Spinal cord (tissue), 10 donors: ENCODE data around the gene SUN5. TPM values are rescaled to one million over a fixed set of nuclear protein-coding genes. Genes with fewer than 3 reads are reported as not detected.

ENCODE experiments used
- DNase-seq, 6 donors: peaks; one replicate each; pipeline versions ENCODE4 v3.0.0 to v3.0.0-alpha.2; 2013 to 2015; ENCODE audit warnings: low spot score in 6 of 6, low read depth in 4 of 6
- H3K27ac ChIP-seq: one replicate; pipeline ENCODE4 v1.5.1; 2013; ENCODE audit warnings: low read depth, low read length, control low read depth
- H3K27me3 ChIP-seq: one replicate; pipeline ENCODE4 v1.6.1; 2013; ENCODE audit warnings: low read length; ENCODE audit not compliant: control insufficient read depth, insufficient read depth
- H3K36me3 ChIP-seq: one replicate; pipeline ENCODE4 v1.6.1; 2013; ENCODE audit warnings: low read length; ENCODE audit not compliant: control insufficient read depth, insufficient read depth
- H3K4me1 ChIP-seq: one replicate; pipeline ENCODE4 v1.6.1; 2013; ENCODE audit warnings: low read length; ENCODE audit not compliant: control insufficient read depth, insufficient read depth
- H3K4me3 ChIP-seq: one replicate; pipeline ENCODE4 v1.5.1; 2013; ENCODE audit warnings: low read depth, low read length, control low read depth
- H3K9me3 ChIP-seq: one replicate; pipeline ENCODE4 v1.6.1; 2013; ENCODE audit warnings: low read length; ENCODE audit not compliant: control insufficient read depth, insufficient read depth
- WGBS: methylation state at CpG from one replicate; pipeline ENCODE4 v1.1.5; 2013; ENCODE audit warnings: missing lambda C conversion rate; ENCODE audit not compliant: insufficient coverage; 5-methylcytosine and 5-hydroxymethylcytosine counted together
- polyA plus RNA-seq, 2 donors: library from polyadenylated mRNA; unstranded; fragments of 120-200 nt; gene quantifications; one replicate each; pipeline ENCODE4 v1.2.1, GENCODE V29; 2013; ENCODE audit not compliant: insufficient read length in 2 of 2
- total RNA-seq, 2 donors: library from RNA; depleted of rRNA in 1 of 2; stranded (reverse); fragments of 120-200 nt in 1 of 2; fragments of >200 nt in 1 of 2; gene quantifications; one replicate each; pipeline versions ENCODE4 v1.2.3 to v1.2.4, GENCODE V29; 2013 to 2014
- donor health status: healthy.

SUN5 gene
- total and polyA plus RNA-seq, 4 donors, result not detected

DNA sequence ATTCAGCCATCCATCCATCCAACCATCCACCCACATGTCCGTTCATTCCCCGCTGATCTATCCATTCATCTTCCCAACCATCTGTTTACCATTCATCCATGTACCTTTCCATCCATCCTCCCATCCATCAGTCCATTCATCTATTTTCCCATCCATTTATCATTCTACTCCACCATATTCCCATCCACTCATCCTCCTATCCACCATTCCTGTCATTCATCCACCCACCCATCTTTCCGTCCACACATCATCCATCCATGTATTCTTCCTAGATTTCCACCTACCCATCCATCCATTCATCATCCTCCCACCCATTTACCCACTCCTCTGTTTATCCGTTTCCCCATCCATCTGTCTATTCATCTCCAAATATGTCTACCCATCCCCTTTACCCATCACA is 34.0 kb upstream of the SUN5 start:
- no peaks in the 10 kb centered on the region for H3K36me3 ChIP-seq
- no peak overlapping the region for H3K4me3 ChIP-seq
- 97% methylated on average over 4 of the region's 4 CpGs for WGBS
- H3K4me1 ChIP-seq, result no peaks in the 10 kb centered on the region
- no peak for DNase-seq
- H3K27ac ChIP-seq, result no peak overlapping the region
- no peaks in the 10 kb centered on the region for H3K9me3 ChIP-seq
- H3K27me3 ChIP-seq, result no peaks in the 10 kb centered on the region

DNA sequence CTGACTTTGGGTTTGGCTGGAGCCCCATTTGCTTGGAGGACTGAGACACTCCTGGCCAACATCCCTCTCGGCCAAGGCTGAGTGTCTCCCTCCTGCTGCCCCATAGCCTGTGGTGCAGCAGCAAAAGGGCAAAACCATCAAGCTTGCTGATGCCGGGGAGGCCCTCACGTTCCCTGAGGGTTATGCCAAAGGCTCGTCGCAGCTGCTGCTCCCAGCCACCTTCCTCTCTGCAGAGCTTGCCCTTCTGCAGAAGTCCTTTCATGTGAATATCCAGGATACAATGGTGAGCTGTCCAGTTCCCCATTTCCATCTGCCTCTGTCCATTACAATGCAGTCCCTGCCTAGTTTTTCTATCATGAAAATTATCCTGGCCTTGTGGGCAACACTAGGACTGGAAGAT is 33.2 kb upstream of the SUN5 start:
- H3K9me3 ChIP-seq, result no peaks in the 10 kb centered on the region
- no peaks in the 10 kb centered on the region for H3K36me3 ChIP-seq
- DNase-seq, result no peak
- no peak overlapping the region for H3K4me3 ChIP-seq
- H3K27me3 ChIP-seq, result no peaks in the 10 kb centered on the region
- no peaks in the 10 kb centered on the region for H3K4me1 ChIP-seq
- H3K27ac ChIP-seq, result no peak overlapping the region
- WGBS, result 64% methylated on average over 5 of the region's 5 CpGs

- Histone ChIP-seq H3K27me3 (no peaks in the 10 kb centered on the region), H3K36me3 (no peaks in the 10 kb centered on the region), H3K9me3 (no peaks in the 10 kb centered on the region), H3K4me1 (no peaks in the 10 kb centered on the region), H3K4me3 (no peak overlapping the region), H3K27ac (no peak overlapping the region)
- 87% methylated on average over 6 of the region's 6 CpGs for WGBS
- DNase-seq, result no peak
Measured at GRCh38 chr20:33034901-33035492, 30.8 kb upstream of the SUN5 start.

DNA sequence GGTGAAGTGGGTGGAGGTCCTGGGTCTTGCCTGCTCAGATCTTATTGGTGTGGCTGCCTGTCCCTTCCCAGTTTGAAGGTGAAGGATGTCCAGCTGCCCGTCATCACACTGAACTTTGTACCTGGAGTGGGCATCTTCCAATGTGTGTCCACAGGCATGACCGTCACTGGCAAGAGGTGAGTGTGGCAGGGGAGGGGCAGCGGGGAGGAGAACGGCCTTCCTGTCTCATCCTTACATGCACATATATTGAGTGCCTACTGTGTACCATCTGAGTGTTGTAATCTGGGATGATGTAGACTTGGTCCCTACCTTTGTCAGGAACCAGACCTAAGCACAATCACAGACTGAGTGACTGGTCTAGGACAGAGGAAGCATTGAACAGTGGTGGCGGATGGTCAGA is 29.9 kb upstream of the SUN5 start:
- Histone ChIP-seq H3K36me3 (no peaks in the 10 kb centered on the region), H3K27me3 (no peaks in the 10 kb centered on the region), H3K9me3 (no peaks in the 10 kb centered on the region), H3K4me1 (no peaks in the 10 kb centered on the region), H3K27ac (no peak overlapping the region), H3K4me3 (no peak overlapping the region)
- 100% methylated on average over 1 of the region's 5 CpGs for WGBS
- DNase-seq, result no peak

DNA sequence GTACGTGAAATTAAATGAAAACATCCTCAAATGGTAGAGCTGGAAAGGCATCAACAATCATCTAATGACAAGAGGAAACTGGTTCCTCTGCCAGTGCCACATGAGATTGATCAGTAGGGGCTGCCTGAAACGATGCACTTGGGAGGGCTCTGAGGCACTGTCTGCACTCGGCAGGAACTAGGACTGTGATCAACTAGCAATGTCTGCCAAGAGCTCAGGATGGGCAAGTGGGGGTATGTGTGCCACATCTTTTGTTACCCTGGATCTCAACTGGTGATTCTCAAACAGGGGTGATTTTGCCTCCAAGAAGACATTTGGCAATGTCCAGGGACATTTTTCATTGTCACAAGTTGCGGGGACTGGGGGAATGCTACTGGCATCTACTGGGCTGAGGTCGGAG is 29.1 kb upstream of the SUN5 start:
- Histone ChIP-seq H3K9me3 (no peaks in the 10 kb centered on the region), H3K27ac (no peak overlapping the region), H3K4me3 (no peak overlapping the region), H3K27me3 (no peaks in the 10 kb centered on the region), H3K4me1 (no peaks in the 10 kb centered on the region), H3K36me3 (no peaks in the 10 kb centered on the region)
- no peak for DNase-seq
- 81% methylated on average over 3 of the region's 5 CpGs for WGBS

DNA sequence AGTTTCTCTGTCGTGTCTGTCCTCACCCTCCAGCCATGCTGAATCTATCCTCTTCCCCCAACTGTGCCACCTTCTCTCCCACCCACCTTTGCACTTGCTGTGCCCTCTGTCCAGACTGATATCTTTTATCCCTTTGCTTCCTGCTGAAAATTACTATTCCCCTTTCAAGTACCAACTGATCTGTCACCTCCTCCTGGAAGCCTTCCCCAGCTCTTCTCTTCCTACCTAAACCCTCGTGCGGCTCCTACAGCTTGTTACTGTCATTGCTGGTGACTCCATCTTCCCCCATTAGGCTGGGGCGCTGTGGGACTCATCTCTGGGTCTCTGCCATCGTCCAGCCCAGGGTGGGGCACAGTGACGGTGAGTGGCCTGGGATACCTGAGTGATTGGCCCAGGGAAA is 28.3 kb upstream of the SUN5 start:
- no peak overlapping the region for H3K27ac ChIP-seq
- no peaks in the 10 kb centered on the region for H3K9me3 ChIP-seq
- no peaks in the 10 kb centered on the region for H3K27me3 ChIP-seq
- WGBS, result 78% methylated on average over 3 of the region's 6 CpGs
- no peaks in the 10 kb centered on the region for H3K4me1 ChIP-seq
- H3K36me3 ChIP-seq, result no peaks in the 10 kb centered on the region
- DNase-seq, result no peak
- H3K4me3 ChIP-seq, result no peak overlapping the region

- Histone ChIP-seq H3K4me1 (no peaks in the 10 kb centered on the region), H3K4me3 (no peak within 1 kb of the TSS), H3K36me3 (no peaks in the 10 kb centered on the region), H3K27me3 (no peaks in the 10 kb centered on the region), H3K27ac (no peak within 1 kb of the TSS), H3K9me3 (no peaks in the 10 kb centered on the region)
- 86% methylated on average over 7 of the region's 10 CpGs for WGBS
- DNase-seq, result no peak
Measured at GRCh38 chr20:33031531-33031930, 27.3 kb upstream of the SUN5 start, which contains the start of gene BPIFB6. BPIFB6 (plus strand) TSS chr20:33031648; CDS start chr20:33031648, 0 bp downstream.

DNA sequence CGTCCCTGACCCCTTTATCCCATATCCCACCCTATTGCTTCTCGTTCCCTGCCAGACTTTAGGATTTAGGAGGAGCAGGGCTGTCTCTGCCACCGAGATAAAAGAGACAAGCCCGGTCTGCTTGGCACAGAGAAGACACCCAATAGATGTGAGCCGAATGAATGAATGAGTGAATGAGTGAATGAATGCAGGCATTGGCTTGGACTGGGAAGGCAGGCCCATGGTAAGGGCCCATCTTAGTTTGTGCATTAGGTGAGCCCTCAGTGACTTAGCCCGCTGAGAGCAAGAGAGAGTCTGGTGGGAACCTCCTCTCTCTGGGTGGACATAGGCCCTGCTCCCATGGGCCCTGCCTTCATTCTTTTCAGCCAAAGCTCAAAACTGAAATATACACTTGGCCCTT is 26.3 kb upstream of the SUN5 start:
- 91% methylated on average over 4 of the region's 6 CpGs for WGBS
- H3K36me3 ChIP-seq, result no peaks in the 10 kb centered on the region
- H3K4me1 ChIP-seq, result no peaks in the 10 kb centered on the region
- no peak overlapping the region for H3K27ac ChIP-seq
- H3K9me3 ChIP-seq, result no peaks in the 10 kb centered on the region
- no peaks in the 10 kb centered on the region for H3K27me3 ChIP-seq
- no peak for DNase-seq
- no peak overlapping the region for H3K4me3 ChIP-seq

DNA sequence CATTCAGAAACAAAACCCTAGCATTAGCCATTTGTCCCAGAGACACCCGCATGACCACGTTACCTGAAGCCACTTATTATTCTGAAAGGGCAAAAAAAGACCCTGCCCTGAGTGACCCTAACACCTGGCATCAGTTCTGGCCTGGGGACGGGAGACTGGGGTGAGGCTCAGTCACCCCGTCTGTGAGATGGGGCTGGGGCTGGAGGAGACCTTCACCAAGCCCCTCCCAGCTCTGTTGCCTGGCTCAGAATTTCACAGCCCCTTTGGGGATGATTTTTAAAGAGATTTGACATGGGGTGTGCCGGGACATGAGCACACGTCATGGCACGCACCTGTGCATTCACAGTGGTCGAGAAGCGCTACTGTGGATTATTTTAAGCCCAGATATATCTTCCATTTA is 25.8 kb upstream of the SUN5 start:
- Histone ChIP-seq H3K27me3 (no peaks in the 10 kb centered on the region), H3K27ac (no peak overlapping the region), H3K9me3 (no peaks in the 10 kb centered on the region), H3K4me3 (no peak overlapping the region), H3K36me3 (no peaks in the 10 kb centered on the region), H3K4me1 (no peaks in the 10 kb centered on the region)
- 84% methylated on average over 6 of the region's 9 CpGs for WGBS
- no peak for DNase-seq

DNA sequence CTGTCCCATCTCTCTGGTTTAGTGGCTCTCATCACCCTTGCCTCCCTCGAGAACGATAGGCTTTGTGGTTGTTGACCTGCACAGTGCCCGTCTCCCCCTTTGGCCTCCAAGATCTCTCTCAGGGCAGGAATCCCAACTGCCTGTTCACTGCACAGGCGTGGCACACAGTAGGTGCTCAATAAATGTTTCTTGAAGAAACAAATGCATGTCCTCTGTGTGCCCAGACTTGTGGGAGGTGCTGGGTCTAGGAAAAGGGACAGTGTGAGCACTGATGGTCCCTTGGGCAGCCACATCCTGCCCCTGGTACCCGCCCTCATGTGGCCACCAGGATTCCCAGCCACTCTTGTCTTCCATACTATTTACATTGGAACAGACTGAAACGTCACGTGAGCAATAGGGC is 24.6 kb upstream of the SUN5 start:
- no peak for DNase-seq
- H3K27ac ChIP-seq, result no peak overlapping the region
- no peak overlapping the region for H3K4me3 ChIP-seq
- no peaks in the 10 kb centered on the region for H3K27me3 ChIP-seq
- WGBS, result 79% methylated on average over 6 of the region's 7 CpGs
- no peaks in the 10 kb centered on the region for H3K4me1 ChIP-seq
- no peaks in the 10 kb centered on the region for H3K36me3 ChIP-seq
- H3K9me3 ChIP-seq, result no peaks in the 10 kb centered on the region
